Muscle layer of duodenum (tissue), 2 donors: Measurements from ENCODE around the gene DLG5.

Experiments used
- H3K27ac ChIP-seq: one replicate; pipeline ENCODE4 v1.7.0; 2013; ENCODE audit warnings: mild to moderate bottlenecking, low read length
- H3K27me3 ChIP-seq: one replicate; pipeline ENCODE4 v1.7.0; 2013; ENCODE audit warnings: low read depth, mild to moderate bottlenecking, control low read depth, low read length
- H3K36me3 ChIP-seq, 2 donors: one replicate each; pipeline ENCODE4 v1.7.0; 2013; ENCODE audit warnings: low read length in 2 of 2, control low read depth in 1 of 2, mild to moderate bottlenecking in 1 of 2; ENCODE audit not compliant: insufficient read depth in 2 of 2, control insufficient read depth in 1 of 2
- H3K4me1 ChIP-seq, 2 donors: one replicate each; pipeline ENCODE4 v1.7.0; 2013; ENCODE audit warnings: low read length in 2 of 2, mild to moderate bottlenecking in 2 of 2, control low read depth in 1 of 2, moderate library complexity in 1 of 2; ENCODE audit not compliant: insufficient read depth in 2 of 2, control insufficient read depth in 1 of 2
- H3K4me3 ChIP-seq, 2 donors: one replicate each; pipeline ENCODE4 v1.7.0; 2013; ENCODE audit warnings: low read length in 2 of 2, low read depth in 1 of 2, mild to moderate bottlenecking in 1 of 2
- H3K9me3 ChIP-seq, 2 donors: one replicate each; pipeline ENCODE4 v1.7.0; 2013; ENCODE audit warnings: low read length in 2 of 2, control low read depth in 1 of 2, mild to moderate bottlenecking in 1 of 2; ENCODE audit not compliant: control insufficient read depth in 1 of 2
- donor health status: healthy.

The DLG5 gene, protein sequence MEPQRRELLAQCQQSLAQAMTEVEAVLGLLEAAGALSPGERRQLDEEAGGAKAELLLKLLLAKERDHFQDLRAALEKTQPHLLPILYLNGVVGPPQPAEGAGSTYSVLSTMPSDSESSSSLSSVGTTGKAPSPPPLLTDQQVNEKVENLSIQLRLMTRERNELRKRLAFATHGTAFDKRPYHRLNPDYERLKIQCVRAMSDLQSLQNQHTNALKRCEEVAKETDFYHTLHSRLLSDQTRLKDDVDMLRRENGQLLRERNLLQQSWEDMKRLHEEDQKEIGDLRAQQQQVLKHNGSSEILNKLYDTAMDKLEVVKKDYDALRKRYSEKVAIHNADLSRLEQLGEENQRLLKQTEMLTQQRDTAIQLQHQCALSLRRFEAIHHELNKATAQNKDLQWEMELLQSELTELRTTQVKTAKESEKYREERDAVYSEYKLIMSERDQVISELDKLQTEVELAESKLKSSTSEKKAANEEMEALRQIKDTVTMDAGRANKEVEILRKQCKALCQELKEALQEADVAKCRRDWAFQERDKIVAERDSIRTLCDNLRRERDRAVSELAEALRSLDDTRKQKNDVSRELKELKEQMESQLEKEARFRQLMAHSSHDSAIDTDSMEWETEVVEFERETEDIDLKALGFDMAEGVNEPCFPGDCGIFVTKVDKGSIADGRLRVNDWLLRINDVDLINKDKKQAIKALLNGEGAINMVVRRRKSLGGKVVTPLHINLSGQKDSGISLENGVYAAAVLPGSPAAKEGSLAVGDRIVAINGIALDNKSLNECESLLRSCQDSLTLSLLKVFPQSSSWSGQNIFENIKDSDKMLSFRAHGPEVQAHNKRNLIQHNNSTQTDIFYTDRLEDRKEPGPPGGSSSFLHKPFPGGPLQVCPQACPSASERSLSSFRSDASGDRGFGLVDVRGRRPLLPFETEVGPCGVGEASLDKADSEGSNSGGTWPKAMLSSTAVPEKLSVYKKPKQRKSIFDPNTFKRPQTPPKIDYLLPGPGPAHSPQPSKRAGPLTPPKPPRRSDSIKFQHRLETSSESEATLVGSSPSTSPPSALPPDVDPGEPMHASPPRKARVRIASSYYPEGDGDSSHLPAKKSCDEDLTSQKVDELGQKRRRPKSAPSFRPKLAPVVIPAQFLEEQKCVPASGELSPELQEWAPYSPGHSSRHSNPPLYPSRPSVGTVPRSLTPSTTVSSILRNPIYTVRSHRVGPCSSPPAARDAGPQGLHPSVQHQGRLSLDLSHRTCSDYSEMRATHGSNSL (N-terminal part only)

DNA sequence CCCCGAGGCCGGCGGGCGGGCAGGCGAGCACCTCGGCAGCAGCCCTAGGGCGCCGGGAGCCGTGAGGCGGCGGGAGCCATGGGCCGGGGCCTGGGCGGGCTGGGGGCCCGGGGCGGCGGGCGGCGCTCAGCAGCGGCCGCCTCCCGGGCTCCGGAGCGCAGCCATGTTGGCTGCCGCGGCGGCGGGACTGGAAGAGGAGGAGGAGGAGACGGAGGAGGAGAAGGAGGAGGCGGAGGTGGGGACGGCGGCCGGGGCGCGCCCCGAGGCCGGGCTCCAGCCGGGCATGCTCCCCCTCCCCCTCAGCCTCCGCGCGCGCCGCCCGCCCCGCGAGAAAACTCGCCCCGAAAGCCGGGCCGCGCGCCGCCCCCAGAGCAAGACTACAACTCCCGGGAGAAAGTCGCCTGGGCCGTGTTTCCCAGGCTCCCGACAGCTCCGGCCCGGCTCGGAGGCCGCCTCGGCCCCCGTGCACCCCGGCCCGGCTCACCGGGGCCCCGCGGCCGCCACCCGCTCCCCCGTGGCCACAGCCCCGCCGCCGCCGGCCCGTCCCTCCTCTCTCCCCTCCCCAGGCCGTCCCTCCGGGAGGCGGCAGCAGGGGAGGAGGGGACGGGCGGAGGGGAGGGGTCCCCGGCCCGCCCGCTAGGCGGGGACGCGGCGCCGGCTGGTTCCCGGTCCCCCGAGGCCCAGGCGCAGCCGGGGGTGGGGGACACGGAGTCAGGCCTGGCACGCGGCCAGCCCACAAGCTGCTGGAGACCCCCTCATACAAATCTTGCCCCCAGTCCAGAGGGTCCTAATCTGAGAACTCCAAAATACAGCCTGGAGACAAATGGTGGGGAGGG, at the start of gene DLG5:
Gene DLG5 (minus strand): TSS at position 190 of the 836 bp plus-strand sequence. CDS start 235 bp downstream, outside the sequence.
- H3K27me3 ChIP-seq = no peaks in the 10 kb centered on the region
- peaks cover 13 to 47% of the 10 kb centered on the region in 2 donors for H3K4me1 ChIP-seq
- no peaks in the 10 kb centered on the region for H3K36me3 ChIP-seq
- H3K27ac ChIP-seq = peak within 1 kb of the TSS; percentile 39
- H3K4me3 ChIP-seq = peak within 1 kb of the TSS; percentile 62 to 89
- H3K9me3 ChIP-seq = no peaks in the 10 kb centered on the region

DNA sequence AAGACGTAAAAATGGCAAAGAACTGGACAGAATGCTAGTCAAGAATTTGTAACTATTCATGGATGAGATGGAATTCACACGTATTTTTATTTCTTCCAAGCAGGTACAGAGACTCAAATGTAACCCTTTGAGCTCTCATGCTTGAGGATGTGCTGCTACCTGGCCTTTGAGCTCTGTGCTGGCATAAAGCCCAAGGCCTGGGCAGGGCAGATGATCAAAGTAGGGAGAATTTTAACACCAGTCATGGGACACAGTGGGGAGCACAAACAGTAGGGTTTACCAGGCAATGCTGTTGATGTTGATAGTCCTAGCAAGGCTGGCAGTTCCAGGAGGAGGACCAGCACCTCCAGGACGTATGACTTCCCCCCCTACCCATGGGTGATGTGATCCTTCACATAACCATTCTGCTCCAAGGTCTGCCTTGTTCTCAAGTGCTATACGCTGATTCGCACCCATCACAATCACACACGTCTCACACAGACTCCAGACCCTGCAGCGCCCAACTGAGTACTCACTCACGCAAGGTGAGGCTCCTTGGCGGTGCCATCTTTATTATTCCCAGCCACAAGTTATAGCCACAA, 48.6 kb upstream of the DLG5 start:
- Histone ChIP-seq H3K36me3 (peaks cover 31 to 37% of the 10 kb centered on the region in 2 donors), H3K27me3 (no peaks in the 10 kb centered on the region), H3K4me1 (peaks cover 0 to 9% of the 10 kb centered on the region in 2 donors), H3K9me3 (no peaks in the 10 kb centered on the region), H3K4me3 (no peak overlapping the region), H3K27ac (peak overlapping the region; percentile 30)

DNA sequence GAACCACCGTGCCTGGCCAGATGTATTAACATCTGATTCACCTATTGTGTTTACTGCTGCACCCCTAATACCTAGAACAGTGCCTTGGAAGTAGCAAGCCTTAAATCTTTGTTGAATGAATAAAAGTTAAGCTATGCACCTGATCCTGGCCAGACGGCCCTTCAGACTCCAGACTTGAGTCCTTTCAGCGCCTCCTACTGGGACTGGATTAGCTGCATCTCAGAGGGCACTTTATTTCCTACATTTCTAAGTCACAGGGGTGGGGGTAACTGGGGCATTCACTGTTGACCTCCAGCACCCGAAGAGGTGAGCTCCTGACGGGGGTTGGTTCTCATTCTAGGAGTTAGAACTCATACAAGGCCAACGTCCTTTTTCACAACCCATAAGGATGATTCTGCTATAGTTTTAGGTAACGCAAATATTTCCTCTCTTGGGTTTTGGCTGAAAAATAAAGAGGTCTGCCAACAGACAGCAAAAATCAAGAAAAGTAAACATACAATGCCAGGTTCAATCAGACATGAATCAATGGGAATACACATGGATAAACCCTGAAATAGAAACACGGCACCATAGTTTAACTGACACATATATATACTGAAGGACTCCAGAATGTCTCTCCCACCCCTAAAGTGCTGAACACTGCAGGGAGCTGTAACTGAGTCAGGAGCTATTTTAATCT, 48.0 kb upstream of the DLG5 start:
- H3K9me3 ChIP-seq = no peaks in the 10 kb centered on the region
- no peak overlapping the region for H3K4me3 ChIP-seq
- peaks cover 25 to 31% of the 10 kb centered on the region in 2 donors for H3K36me3 ChIP-seq
- peaks cover 0 to 12% of the 10 kb centered on the region in 2 donors for H3K4me1 ChIP-seq
- H3K27me3 ChIP-seq = no peaks in the 10 kb centered on the region
- H3K27ac ChIP-seq = peak overlapping the region; percentile 30

DNA sequence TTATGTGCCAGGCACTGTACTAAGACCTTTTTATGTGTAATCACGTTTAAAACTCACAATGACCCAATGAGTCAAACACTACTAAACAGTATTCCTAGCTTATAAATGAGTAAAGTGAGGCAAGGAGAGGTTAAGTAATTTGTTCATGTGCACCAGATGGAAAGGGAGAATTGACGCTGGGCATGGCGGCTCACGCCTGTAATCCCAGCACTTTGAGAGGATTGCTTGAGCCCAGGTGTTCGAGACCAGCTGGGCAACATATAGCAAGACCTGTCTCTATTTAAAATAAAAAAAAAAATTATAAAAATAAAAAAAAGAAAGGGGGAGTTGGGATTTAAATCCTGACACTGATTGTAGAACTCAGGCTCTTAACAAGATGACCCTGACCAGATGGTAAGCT, 46.7 kb upstream of the DLG5 start:
- peaks cover 3 to 21% of the 10 kb centered on the region in 2 donors for H3K4me1 ChIP-seq
- peak overlapping the region; percentile 45 for H3K27ac ChIP-seq
- H3K36me3 ChIP-seq = peaks cover 15 to 25% of the 10 kb centered on the region in 2 donors
- no peaks in the 10 kb centered on the region for H3K27me3 ChIP-seq
- H3K4me3 ChIP-seq = no peak overlapping the region
- no peaks in the 10 kb centered on the region for H3K9me3 ChIP-seq

DNA sequence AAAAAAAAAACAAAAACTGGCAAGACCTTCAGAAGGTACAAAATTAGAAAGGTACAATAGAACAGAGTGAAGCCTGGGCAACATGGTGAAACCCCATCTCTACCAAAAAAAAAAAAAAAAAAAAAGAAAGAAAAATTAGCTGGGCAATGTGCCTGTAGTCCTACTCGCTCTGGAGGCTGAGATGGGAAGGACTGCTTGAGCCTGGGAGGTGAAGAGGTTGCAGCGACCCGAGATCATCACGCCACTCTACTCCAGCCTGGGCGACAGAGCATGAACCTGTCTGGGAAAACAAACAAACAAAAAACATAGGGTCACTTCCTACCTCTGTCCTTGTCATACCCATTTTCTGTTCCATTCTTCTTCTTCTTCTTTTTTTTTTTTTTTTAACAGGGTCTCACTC, 45.6 kb upstream of the DLG5 start:
- Histone ChIP-seq H3K9me3 (no peaks in the 10 kb centered on the region), H3K27ac (no peak overlapping the region), H3K4me3 (no peak overlapping the region), H3K27me3 (no peaks in the 10 kb centered on the region), H3K4me1 (peaks cover 3 to 21% of the 10 kb centered on the region in 2 donors), H3K36me3 (peaks cover 4 to 14% of the 10 kb centered on the region in 2 donors)

DNA sequence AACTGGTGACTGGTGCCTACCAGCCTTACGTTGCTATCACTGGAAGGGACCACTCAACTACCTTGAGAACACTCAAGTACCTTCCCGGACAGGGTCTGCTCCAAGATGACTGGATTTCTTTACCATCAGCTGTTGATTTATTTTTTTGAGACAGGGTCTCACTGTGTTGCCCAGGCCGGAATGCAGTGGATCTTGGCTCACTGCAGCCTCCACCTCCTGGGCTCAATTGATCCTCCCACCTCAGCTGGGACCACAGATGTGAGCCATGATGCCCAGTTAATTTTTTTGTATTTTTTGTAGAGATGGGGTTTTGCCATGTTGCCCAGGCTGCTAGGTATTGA, 45.2 kb upstream of the DLG5 start:
- Histone ChIP-seq H3K4me3 (peak overlapping the region in 1 of 2 donors; percentile 16), H3K9me3 (no peaks in the 10 kb centered on the region), H3K4me1 (peaks cover 3 to 21% of the 10 kb centered on the region in 2 donors), H3K27ac (peak overlapping the region; percentile 76), H3K36me3 (peaks cover 0 to 10% of the 10 kb centered on the region in 2 donors), H3K27me3 (no peaks in the 10 kb centered on the region)

DNA sequence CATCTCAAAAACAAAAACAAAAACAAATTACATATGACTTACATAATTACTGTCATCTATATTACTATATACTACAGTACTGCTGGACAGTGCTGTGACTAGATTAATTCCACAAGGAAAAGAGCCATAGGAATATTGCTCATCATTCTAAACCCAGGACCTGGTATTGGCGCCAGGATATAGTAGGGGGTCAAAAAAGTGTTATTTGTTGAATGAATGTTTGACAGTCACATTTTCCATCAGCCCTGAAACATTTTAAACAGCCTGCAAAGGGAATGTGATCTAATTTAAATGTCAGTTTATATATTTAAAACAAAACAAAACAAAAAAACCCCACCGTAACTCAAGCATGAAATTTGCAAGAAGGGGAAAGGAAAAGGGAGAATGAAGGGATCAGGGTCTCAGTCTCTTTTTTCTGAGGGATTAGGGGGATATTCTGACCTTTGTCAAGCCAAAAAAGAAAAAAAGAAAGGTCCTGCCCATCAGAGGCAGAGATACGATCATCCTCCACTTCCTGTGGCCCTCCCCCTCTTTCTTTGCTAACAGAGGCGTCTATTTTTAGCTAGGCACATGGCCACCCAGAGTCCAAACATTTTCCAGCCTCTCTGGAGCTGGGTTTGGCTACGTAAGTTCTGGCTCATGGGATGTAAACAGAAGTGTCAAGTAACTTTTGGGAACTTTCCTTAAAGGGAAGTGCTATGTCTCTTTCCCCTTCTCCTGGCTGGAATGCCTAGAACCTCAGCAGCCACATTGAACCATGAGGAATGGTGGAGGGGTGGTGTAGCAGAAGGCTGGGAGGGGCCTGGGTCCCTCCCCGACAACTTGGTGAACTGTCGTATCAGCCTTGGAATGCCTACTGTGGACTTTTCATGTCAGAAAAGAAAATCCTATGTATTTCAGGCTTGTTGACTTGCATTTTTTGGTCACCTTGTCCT, 44.6 kb upstream of the DLG5 start:
- Histone ChIP-seq H3K4me3 (peak overlapping the region in 1 of 2 donors; percentile 16), H3K27ac (peak overlapping the region; percentile 76)

DNA sequence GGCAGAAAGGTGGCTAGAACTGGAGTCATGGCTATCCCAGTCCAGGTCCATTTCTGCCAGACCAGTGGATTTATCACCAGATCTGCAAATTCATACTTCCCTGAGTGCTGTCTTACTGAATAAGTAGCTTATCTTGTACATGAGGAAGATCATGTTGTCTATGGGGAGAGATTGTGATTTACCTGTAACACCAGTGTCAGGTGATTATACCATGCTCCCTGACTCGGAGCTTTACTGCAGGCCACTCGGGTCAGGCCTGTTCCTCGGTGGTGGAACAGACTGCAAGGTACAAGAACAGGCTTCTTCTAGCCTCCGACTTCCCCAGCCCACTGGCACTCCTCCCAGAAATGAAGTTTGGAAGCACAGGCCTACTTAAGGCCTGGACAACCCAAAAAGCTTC, 42.6 kb upstream of the DLG5 start:
- Histone ChIP-seq H3K4me3 (no peak overlapping the region), H3K27ac (peak overlapping the region; percentile 5), H3K9me3 (no peaks in the 10 kb centered on the region), H3K36me3 (no peaks in the 10 kb centered on the region), H3K27me3 (no peaks in the 10 kb centered on the region), H3K4me1 (peaks cover 3 to 21% of the 10 kb centered on the region in 2 donors)

More for the DNA sequence above, 44.6 kb upstream of the DLG5 start:
- Histone ChIP-seq H3K4me1 (peaks cover 3 to 21% of the 10 kb centered on the region in 2 donors), H3K27me3 (no peaks in the 10 kb centered on the region), H3K9me3 (no peaks in the 10 kb centered on the region), H3K36me3 (peaks cover 0 to 6% of the 10 kb centered on the region in 2 donors)

DNA sequence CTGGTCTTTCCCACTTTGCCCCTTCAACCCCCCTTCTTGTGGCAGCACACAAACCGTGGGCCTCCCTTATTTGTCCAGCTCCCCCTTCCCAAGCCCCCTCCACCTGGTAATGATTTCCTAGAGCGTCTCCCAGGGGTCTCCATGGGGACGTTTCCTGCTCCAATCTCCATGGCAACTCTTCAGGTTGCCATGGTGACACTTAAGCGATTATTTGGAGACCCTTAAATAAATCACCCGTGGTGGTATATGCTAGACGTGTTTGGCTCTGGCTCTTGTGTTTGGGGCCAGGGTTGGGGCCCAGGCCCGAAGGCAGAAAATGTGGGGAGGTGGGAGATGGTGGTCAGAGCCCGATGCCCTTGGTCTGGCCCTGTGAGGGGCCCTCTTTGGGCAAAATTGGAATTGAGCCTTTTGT, 41.1 kb upstream of the DLG5 start:
- no peaks in the 10 kb centered on the region for H3K9me3 ChIP-seq
- no peak overlapping the region for H3K27ac ChIP-seq
- H3K4me1 ChIP-seq = peaks cover 3 to 21% of the 10 kb centered on the region in 2 donors
- no peaks in the 10 kb centered on the region for H3K36me3 ChIP-seq
- no peaks in the 10 kb centered on the region for H3K27me3 ChIP-seq
- H3K4me3 ChIP-seq = no peak overlapping the region
